GM18507 (cell line): ENCODE results near the gene GRAMD2B.
"Not testable (repeated sequence)": the region's sequence is repeated elsewhere in the genome, so short reads cannot be mapped to it uniquely, and the experiment has no call there.

Source experiments
- DNase-seq: peaks from one replicate; pipeline ENCODE4 v3.0.0; 2011; ENCODE audit warnings: low read depth; ENCODE audit not compliant: insufficient read length; ENCODE audit errors: extremely low spot score
- FAIRE-seq: peaks from 2 replicates; lab custom pipeline; 2011; peaks lifted over from hg19 to GRCh38; lab: Jason Lieb, UNC

GRAMD2B gene, protein sequence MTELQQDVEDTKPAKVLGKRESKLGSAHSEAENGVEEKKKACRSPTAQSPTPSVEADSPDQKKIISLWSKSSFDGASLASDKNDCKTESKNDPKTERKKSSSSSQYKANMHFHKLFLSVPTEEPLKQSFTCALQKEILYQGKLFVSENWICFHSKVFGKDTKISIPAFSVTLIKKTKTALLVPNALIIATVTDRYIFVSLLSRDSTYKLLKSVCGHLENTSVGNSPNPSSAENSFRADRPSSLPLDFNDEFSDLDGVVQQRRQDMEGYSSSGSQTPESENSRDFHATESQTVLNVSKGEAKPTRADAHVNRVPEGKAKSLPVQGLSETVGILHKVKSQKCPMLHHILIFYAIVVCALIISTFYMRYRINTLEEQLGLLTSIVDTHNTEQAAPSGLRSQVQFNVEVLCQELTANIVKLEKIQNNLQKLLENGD

DNA sequence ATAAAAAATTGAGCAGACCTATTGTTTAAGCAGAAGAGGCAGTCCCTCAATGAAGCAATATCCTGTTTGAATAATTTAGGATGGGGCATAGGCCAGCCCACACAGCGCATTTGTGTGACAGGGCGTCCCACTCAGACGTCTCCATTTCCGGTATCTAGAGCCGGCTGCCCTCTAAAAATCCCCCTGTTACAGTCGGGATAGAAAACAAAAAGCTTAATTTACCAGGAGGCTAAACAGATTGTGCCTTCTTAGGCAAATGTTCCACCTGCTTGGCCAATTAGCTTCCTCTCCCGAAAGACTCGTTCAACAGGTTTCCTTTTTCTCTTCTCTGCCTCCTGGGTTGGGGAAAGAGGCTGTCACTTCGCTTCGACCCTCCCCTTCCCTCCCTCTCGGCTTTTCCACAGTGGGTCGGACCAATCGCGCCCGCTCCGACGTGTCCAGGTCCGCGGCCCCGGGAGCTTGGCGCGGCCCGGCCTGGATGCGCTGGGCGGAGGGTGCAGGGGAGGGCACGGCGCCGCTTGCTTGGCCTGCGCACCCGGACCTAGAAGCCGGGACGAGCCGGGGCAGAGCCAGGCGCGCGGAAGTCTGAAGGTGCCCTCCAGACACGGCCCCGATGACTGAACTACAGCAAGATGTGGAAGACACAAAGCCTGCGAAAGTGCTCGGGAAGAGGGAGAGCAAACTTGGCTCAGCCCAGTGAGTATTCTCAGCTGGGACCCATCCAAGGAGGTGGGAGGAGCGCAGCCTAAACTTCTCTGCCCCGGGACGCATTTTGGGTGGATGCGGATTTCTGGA, at the start of gene GRAMD2B:
TSS of gene GRAMD2B (plus strand) at position 416 of the 795 bp plus-strand sequence. CDS start at position 614, 198 bp downstream.
- FAIRE-seq: peak; percentile 96
- peak; percentile 67 for DNase-seq

DNA sequence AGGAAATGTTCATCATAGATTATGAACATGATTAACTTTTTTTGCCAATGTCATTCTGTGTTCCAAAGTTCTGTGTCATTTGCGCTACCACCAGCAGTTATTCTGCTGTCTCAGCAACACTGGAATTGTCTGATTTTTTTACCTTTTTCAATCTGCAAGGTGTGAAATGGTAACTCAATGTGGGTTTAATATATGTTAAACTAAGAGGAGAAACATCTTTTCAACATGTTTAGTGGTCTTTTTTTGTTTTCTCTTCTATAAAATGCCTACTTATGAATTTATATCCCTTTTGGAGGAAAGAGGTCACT, 49.1 kb upstream of the GRAMD2B start:
- DNase-seq: no peak
- no peak for FAIRE-seq

DNA sequence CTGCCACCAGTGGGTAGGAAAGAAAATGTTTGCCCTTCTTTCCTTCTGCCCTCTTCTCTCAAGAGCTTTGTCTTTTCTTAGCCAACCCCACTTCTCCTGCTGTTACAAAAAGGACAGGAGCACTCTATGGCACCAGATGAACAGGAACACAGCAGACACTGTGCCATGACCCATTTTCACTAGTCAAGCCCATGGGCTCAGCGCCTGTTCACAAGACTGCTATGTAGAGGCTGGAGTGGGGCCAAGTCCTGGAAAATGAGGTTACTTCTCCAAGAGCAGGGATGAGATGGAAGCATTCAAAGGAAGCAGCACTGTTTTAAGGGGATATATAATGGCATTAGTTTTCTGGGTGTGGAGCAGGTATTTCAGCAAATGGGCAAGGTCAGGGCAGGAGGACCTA, 46.8 kb upstream of the GRAMD2B start:
- no peak for DNase-seq
- no peak for FAIRE-seq

DNA sequence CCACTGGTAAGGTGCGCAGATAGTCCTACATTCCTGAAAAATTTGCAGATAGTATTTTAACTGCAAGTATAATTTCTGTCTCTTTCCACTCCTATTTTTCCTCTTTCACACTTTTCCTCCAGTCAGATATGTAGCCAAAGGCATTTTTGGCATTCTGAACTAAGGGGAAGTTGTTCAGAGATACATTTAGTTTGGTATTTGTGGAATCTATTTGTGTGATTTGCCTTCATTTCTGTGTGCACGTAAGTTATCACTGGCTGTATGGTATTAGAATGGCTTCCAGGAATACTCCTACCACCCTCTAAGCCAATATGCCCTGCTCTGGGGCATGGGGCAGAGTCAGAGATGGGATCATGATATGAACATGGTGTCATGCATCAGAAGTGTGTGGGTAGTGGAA, 45.8 kb upstream of the GRAMD2B start:
- FAIRE-seq (no peak), DNase-seq (no peak)

DNA sequence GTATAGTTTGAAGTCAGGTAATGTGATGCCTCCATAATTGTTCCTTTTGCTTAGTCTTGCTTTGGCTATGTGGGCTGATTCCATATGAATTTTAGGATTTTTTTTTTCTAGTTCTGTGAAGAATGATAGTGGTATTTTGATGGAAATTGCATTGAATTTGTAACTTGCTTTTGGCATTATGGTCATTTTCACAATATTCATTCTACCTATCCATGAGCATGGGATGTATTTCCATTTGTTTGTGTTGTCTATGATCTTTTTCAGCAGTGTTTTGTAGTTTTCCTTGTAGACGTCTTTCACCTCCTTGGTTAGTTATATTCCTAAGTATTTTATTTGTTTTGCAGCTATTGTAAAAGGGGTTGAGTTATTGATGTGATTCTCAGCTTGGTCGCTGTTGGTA, 42.9 kb upstream of the GRAMD2B start:
- DNase-seq: not testable (repeated sequence)
- FAIRE-seq: peak; percentile 56

DNA sequence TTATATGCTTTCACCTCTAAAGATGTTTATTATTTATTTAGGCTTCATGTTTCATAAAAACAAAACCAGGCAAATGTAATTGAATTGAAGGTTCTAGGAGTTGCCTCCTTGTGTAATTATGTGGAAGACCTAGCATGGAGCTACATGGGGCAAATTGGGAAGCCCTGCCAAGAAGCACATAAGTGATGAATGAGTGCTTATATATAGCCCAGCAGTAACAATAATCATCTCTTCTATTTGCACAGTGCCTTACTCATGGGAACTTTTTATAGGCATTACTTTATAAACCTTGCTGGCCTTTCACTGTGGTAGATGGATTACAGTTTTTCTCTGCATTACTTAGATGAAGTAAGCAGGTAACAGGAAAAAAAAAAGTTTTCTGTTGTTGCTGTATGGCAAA, 40.0 kb upstream of the GRAMD2B start:
- no peak for FAIRE-seq
- DNase-seq: no peak

DNA sequence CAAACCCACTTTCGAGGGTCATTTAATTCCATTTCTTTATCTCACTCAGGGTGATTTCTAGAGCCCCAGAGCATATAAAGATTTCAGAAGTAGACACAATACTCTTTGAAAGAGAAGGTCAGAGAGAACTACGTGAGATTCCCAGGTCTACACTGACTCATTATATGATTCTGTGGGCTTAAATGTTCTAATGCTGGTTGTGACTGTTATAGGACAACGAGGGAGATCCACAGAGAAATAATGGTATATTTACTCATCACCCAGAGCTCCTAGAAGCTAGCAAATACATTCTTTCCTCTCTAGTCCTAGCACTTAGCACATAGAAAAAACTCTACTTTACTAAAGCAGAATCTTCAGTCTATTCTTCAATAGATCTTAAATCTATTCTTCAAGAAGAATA, 39.4 kb upstream of the GRAMD2B start:
- peak; percentile 5 for FAIRE-seq

DNA sequence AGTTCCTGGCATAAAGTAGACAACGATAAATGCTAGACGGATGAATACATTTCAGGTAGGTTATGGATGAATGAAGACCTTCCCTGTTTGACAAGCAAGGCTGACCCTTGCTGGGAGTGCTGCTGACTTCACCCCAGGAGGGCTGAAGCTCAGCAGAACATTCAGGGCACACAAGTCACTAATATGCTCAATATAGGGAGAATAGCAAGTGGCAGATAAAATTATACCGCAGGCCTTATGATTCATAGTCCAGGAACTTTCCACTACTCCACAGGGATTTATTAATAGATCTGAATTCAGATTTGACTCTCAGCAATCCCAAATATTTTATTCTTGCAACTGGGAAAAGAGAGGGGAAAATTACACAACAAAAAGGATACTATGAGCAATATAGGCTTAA, 38.2 kb upstream of the GRAMD2B start:
- FAIRE-seq: no peak
- no peak for DNase-seq

More for the DNA sequence above, 39.4 kb upstream of the GRAMD2B start:
- DNase-seq: no peak

DNA sequence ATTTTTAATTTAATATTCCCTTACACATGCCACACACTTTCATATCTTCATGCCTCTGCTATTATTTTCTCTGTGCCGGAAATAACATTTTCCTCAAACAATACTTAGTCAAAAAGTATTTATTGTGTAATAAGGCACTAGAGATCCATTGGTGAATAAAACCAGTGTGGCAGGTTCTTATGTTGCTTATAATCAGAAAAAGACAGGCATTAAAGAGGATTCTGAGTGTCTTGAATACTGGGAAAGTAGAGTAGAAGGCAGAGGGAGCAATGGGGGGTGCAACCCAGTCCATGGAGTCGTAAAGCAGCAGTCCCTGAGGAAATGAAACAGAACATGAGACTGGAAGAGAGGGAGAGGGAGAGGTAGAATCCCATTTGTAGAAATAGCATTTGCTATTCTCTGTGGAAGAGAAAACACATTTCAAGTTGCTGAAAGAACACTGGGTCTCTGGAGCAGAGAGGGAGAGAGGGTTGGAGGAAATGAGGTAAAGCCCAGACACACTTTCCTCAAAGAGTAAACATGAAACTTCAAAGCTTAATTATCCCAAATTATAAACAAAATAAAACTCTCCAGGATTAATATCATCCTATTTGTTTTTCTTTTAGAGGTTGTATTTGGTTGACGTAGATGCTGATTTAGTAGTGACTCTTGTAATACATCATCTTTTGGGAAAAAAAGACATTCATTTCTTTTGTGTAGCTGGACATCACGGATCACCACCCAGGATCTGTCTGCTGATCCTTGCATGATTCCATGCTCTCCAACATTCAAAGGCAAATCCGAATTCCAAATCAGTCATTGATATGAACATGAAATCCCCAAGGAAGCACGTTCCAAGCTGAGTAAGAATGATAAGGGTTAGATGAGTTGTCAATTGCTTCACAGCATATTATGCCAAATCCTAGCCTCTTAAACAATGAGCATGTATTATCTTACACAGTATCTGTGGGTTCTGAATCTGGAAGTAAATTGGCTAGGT, 37.4 kb upstream of the GRAMD2B start:
- FAIRE-seq (no peak), DNase-seq (no peak)

DNA sequence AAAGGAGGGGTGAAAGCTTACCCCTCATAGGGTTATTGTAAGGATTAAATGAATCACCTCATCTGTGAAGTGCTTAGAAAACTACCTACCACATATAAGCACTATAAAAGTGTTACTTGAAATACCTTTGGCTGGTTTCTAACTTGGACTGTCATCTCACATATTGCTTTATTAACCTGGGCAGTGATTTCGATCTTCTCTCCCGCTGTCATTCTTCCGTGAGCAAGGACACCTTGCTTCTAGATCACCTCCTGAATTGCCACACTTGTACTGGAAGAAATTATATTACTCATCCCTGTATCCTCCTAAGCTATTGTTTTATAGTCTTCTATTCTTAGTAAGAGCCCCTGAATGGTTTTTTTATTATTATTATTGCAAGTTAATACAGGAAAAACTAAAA, 34.0 kb upstream of the GRAMD2B start:
- DNase-seq (no peak), FAIRE-seq (no peak)

DNA sequence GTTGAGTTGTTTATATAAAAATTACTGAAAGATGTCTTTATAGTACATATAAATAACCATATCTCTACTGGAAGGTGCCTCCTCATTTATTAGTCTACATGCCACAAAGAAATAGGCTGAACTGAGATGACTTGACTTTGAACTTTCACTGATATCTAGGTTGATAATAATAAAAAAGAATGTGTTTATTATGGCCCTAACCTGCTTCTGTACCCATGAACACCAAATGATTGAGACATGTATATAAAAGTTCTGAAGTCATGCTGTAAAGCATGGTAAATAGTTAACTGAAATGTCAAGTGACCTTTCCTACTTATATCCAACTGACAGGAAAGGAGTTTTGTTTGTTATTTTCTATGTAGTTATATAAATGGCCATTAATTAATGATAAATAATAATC, 33.2 kb upstream of the GRAMD2B start:
- no peak for FAIRE-seq
- DNase-seq: no peak

DNA sequence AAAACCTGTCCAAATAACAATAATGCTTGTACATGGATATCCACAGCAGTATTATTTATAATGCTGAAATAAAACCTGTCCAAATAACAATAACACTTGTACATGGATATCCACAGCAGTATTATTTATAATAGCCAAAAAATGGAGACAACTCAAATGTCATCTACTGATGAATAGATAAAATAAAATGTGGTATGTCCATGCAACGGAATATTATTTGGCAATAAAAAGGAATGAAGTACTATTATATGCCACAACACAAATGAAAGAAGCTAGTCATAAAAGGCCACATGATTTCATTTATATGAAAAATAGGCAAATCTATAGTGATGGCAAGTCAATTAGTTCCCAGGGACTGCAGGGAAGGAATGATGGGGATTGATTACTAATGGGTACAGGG, 31.8 kb upstream of the GRAMD2B start:
- no peak for FAIRE-seq
- no peak for DNase-seq

DNA sequence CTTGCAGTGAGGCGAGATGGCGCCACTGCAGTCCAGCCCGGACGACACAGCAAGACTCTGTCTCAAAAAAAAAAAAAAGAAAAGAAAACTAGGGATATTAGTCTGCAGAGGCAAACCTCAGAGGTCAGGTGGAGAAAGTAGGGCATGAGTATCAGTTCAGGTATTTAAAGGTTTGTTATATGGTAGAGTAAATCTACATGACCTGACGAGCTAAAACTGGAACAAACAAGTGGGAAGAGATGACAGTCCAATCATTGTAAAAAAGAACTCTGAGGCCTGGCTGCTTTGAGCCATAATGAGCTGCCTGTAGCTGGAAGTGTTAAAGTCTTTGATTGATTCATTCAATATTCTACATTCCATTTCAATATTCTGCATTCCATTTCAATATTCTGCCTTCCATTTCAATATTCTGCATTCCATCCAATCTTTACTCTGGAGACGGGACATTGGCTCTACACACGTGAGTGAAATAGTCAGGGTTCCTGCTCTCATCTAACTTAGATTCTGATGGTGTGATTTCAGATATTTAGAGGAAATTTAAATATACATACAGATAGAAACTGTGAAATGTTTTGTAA, 28.9 kb upstream of the GRAMD2B start:
- no peak for DNase-seq
- no peak for FAIRE-seq

DNA sequence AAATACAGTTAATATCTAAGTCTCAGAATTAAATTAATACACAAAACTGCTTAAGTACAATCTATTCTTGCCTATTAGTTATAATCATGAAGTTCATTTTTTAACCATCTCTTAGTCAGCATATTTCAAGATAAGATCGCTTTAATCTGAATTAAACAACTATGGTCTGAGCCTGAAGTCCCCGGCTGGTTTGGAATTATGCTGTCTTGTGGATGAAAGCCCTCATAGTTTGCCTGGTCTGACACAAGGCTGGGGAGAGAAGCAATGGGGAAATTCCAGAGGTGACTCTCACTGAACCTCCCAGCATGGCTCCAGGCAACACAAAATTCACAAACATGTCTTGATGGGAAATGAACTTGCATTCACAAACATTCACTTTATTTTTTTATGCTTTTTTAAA, 28.0 kb upstream of the GRAMD2B start:
- no peak for FAIRE-seq
- DNase-seq: no peak

DNA sequence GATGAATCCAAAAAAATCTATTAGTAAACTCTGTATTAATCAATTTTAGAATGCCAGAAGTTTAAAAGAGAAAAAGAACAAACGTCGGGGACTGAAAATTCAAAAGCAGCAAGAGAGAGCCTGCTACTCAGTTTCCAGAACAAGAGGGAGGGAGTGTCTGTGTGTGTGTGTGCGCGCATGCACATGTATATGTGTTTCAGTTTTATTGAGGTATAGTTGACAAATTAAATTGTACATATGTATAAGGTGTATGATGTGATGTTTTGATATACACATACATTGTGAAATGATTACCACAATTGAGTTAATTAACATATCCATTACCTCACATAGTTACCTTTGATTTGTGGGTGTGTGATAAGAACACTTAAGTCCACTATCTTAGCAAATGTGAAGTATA, 27.6 kb upstream of the GRAMD2B start:
- FAIRE-seq: no peak

DNA sequence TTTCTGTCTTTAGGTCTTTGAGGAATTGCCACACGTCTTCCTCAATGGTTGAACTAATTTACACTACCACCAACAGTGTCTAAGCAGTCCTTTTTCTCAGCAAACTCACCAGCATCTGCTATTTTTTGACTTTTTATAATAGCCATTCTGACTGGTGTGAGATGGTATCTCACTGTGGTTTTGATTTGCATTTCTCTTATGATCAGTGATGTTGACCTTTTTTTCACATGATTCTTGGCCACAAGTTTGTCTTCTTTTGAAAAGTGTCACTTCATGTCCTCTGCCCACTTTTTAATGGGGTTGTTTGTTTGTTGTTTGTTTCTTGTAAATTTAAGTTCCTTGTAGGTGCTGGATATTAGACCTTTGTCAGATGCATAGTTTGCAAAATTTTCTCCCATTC, 26.5 kb upstream of the GRAMD2B start:
- peak; percentile 75 for FAIRE-seq
- DNase-seq: not testable (repeated sequence)

More for the DNA sequence above, 27.6 kb upstream of the GRAMD2B start:
- no peak for DNase-seq

DNA sequence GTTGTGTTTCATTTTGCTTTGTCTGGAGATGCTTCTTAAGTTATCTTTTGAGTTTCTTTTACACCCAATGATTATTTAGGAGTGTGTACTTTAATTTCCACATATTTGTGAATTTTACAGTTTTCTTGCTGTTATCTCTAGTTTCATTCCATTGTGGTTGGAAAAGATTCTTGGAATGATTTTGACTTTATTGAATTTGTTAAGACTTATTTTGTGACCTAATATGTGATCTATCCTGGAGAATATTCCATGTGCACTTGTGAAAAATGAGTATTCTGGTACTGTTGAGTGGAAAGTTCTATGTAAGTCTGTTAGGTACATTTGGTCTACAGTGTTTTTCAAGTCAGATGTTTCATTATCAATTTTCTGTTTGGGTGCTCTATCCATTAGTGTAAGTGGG, 24.4 kb upstream of the GRAMD2B start:
- FAIRE-seq (no peak), DNase-seq (no peak)

DNA sequence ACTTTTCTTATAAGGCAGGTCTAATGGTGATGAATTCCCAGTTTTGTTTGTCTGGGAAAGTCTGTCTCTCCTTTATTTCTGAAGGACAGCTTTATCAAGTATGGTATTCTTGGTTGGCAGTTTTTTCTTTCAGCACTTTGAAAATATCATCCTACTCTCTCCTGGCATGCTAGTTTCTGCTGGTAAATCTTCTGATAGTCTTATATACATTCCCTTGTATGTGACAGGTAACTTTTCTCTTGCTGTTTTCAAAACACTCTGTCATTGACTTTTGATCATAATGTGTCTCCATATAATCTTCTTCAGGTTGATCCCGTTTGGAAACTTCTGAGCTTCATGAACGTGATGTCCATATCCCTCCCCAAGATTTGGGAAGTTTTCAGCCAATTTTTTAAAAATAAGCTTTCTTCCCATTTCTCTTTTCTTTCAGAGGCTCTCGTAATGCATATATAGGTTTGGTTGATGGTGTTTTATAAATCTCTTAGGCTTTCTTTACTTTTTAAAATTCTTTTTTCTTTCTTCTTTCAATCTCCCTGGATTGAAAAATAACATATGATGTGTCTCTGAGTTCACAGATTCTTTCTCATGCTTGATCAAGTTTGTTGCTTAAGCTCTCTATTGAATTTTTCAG, 22.5 kb upstream of the GRAMD2B start:
- FAIRE-seq (no peak), DNase-seq (no peak)
